HepG2 (cell line): Measurements from ENCODE around the gene BBS1. TPM values are rescaled to one million over a fixed set of nuclear protein-coding genes. Genes with fewer than 3 reads are reported as not detected.

Experiments
- AKAP8 ChIP-seq: sonication (generic); formaldehyde crosslinking; IDR thresholded peaks from 2 replicates; pipeline ENCODE4 v1.5.1; 2020; ENCODE audit warnings: mild to moderate bottlenecking, missing genetic modification reagents
- BCL3 ChIP-seq: sonication (generic); formaldehyde crosslinking; IDR thresholded peaks from 2 replicates; pipeline ENCODE4 v1.5.1; 2020; ENCODE audit warnings: mild to moderate bottlenecking, missing genetic modification reagents, moderate library complexity
- CCDC6 ChIP-seq: sonication (generic); formaldehyde crosslinking; IDR thresholded peaks from 2 replicates; pipeline ENCODE4 v1.8.1; 2022; ENCODE audit warnings: mild to moderate bottlenecking, missing genetic modification reagents, moderate library complexity
- FOXA1 ChIP-seq, 2 experiments: fragments of 450-650 bp in 1 of 2; sonication (generic) in 1 of 2; formaldehyde crosslinking in 1 of 2; IDR thresholded peaks; 2 replicates each; pipeline versions ENCODE4 v1.4.0 to v1.6.1; 2016 to 2020; ENCODE audit warnings: missing genetic modification reagents in 1 of 2
- HMGXB4 ChIP-seq, 2 experiments: sonication (generic) in 1 of 2; formaldehyde crosslinking in 1 of 2; IDR thresholded peaks; 2 replicates each; pipeline versions ENCODE4 v1.4.0 to v1.6.1; 2018 to 2020; ENCODE audit warnings: missing genetic modification reagents in 2 of 2, borderline replicate concordance in 1 of 2, low read depth in 1 of 2, mild to moderate bottlenecking in 1 of 2, missing biosample characterization in 1 of 2
- HOMEZ ChIP-seq: IDR thresholded peaks from 2 replicates; pipeline ENCODE4 v1.6.1; 2016; ENCODE audit warnings: low read depth
- KDM3A ChIP-seq: IDR thresholded peaks from 2 replicates; pipeline ENCODE4 v1.6.1; 2018; ENCODE audit warnings: low read depth, missing compliant biosample characterization
- MEF2D ChIP-seq: sonication (generic); formaldehyde crosslinking; IDR thresholded peaks from 2 replicates; pipeline ENCODE4 v1.5.1; 2020; ENCODE audit warnings: mild to moderate bottlenecking, missing genetic modification reagents
- MXD1 ChIP-seq: sonication (generic); formaldehyde crosslinking; IDR thresholded peaks from 2 replicates; pipeline ENCODE4 v1.4.0; 2020; ENCODE audit warnings: mild to moderate bottlenecking, missing genetic modification reagents
- ONECUT2 ChIP-seq: sonication (generic); formaldehyde crosslinking; IDR thresholded peaks from 2 replicates; pipeline ENCODE4 v1.4.0; 2020; ENCODE audit warnings: missing genetic modification reagents
- PAXIP1 ChIP-seq: sonication (generic); formaldehyde crosslinking; conservative IDR thresholded peaks from 2 replicates; pipeline ENCODE4 v1.4.0; 2020; ENCODE audit warnings: mild to moderate bottlenecking, missing genetic modification reagents, moderate library complexity
- RCOR2 ChIP-seq: IDR thresholded peaks from 2 replicates; pipeline ENCODE4 v1.6.1; 2016; ENCODE audit warnings: missing biosample characterization, missing genetic modification reagents
- ZBTB21 ChIP-seq: sonication (generic); formaldehyde crosslinking; IDR thresholded peaks from 2 replicates; pipeline ENCODE4 v1.4.0; 2020; ENCODE audit warnings: missing genetic modification reagents
- ZKSCAN1 ChIP-seq: fragments of 150-350 bp; IDR thresholded peaks from 2 replicates; pipeline ENCODE4 v1.6.1; 2014; ENCODE audit warnings: low read length
- ZMYM2 ChIP-seq: sonication (generic); formaldehyde crosslinking; IDR thresholded peaks from 2 replicates; pipeline ENCODE4 v1.8.0; 2022; ENCODE audit warnings: mild to moderate bottlenecking, missing genetic modification reagents
- ZNF235 ChIP-seq: sonication (generic); formaldehyde crosslinking; IDR thresholded peaks from 2 replicates; pipeline ENCODE4 v1.8.1; 2023; ENCODE audit warnings: mild to moderate bottlenecking, missing genetic modification reagents, borderline replicate concordance
- ZNF263 ChIP-seq: sonication (generic); formaldehyde crosslinking; IDR thresholded peaks from 2 replicates; pipeline ENCODE4 v1.4.0; 2020; ENCODE audit warnings: missing genetic modification reagents
- ZNF768 ChIP-seq: sonication (generic); formaldehyde crosslinking; IDR thresholded peaks from 2 replicates; pipeline ENCODE4 v1.4.0; 2020; ENCODE audit warnings: missing genetic modification reagents
- polyA plus RNA-seq, 8 experiments: library from polyadenylated mRNA; depleted of rRNA in 3 of 8; stranded (reverse) in 7 of 8; unstranded in 1 of 8; fragments of >200 nt; fragmentation: Illumina TruSeq in 4 of 8; extraction: Trizol in 4 of 8; gene quantifications; 2 replicates each; pipeline versions ENCODE4 v1.2.1 to v1.2.3, GENCODE V29; 2011 to 2016; ENCODE audit warnings: low read depth in 4 of 8, missing spikeins in 1 of 8, mixed read lengths in 1 of 8; ENCODE audit not compliant: insufficient read depth in 1 of 8
- total RNA-seq, 5 experiments: library from RNA; depleted of rRNA; stranded (reverse); fragments of >200 nt; fragmentation: Illumina TruSeq; extraction: Trizol; gene quantifications; 2 replicates each; pipeline ENCODE4 v1.2.3, GENCODE V29; 2016; ENCODE audit warnings: low read depth in 1 of 5

BBS1 gene
- total and polyA plus RNA-seq, 2 of the 13 experiments (the other 11 are each of a cell fraction or from before 2014, with no cell fraction given): 11.7 to 14.1 TPM

GRCh38 chr11:66510271-66510989 is at the start of gene BBS1 (continued):
- TF ChIP-seq ZNF263 (CRISPR knock-in tag) (peak; percentile 37; the same call in 1 of the 2 replicates), KDM3A (CRISPR knock-in tag) (peak; percentile 73; the same call in 1 of the 2 replicates), ZBTB21 (no peak), ZNF768 (CRISPR knock-in tag) (peak; percentile 73; the same call in 1 of the 2 replicates), ZNF235 (CRISPR knock-in tag) (peak; percentile 94; the same call in 1 of the 2 replicates), MXD1 (peak; percentile 78; the same call in 1 of the 2 replicates), HOMEZ (CRISPR knock-in tag) (peak; percentile 73), MEF2D (CRISPR knock-in tag) (peak; percentile 49; the same call in 1 of the 2 replicates), ONECUT2 (CRISPR knock-in tag) (0 out of 2 replicates have a peak, but pooled peaks have one; percentile 25), ZKSCAN1 (peak; percentile 48; the same call in 1 of the 2 replicates), BCL3 (CRISPR knock-in tag) (peak; percentile 75; the same call in 1 of the 2 replicates), HMGXB4 (CRISPR knock-in tag; IDR thresholded peaks at IDR 0.05; ENCODE audit: borderline replicate concordance in 1 of 2, low read depth in 1 of 2) (peak in 1 of 2 experiments; percentile 73; a peak in 3 of 4 replicates), FOXA1 (IDR thresholded peaks at IDR 0.05) (no peak), FOXA1 (CRISPR knock-in tag; IDR thresholded peaks at IDR 0.05) (peak; percentile 38), CCDC6 (CRISPR knock-in tag) (peak; percentile 82; the same call in 1 of the 2 replicates), RCOR2 (CRISPR knock-in tag) (0 out of 2 replicates have a peak, but pooled peaks have one; percentile 41), AKAP8 (CRISPR knock-in tag) (peak; percentile 82; the same call in 1 of the 2 replicates), ZMYM2 (CRISPR knock-in tag) (0 out of 2 replicates have a peak, but pooled peaks have one; percentile 36), PAXIP1 (CRISPR knock-in tag) (0 out of 2 replicates have a peak, but pooled peaks have one; percentile 17)
